Sigmoid colon (tissue), 7 donors: ENCODE data around the gene CTSF. TPM values are rescaled to one million over a fixed set of nuclear protein-coding genes. Genes with fewer than 3 reads are reported as not detected.

ENCODE experiments used
- DNase-seq: peaks from one replicate; pipeline ENCODE4 v3.0.0-alpha.2; 2019
- H3K27ac ChIP-seq, 4 donors: fragments of 200-600 bp; sonication (generic); one replicate each; pipeline ENCODE4 v1.5.1; 2016 to 2019; ENCODE audit warnings: mild to moderate bottlenecking in 1 of 4
- H3K27me3 ChIP-seq, 3 donors: fragments of 200-600 bp; sonication (generic); one replicate each; pipeline ENCODE4 v1.5.1; 2019; ENCODE audit warnings: mild to moderate bottlenecking in 1 of 3
- H3K36me3 ChIP-seq, 4 donors: fragments of 200-600 bp; sonication (generic); one replicate each; pipeline ENCODE4 v1.5.1; 2016 to 2019
- H3K4me1 ChIP-seq, 4 donors: fragments of 200-600 bp; sonication (generic); one replicate each; pipeline ENCODE4 v1.5.1; 2017 to 2019
- H3K4me3 ChIP-seq, 4 donors: fragments of 200-600 bp; sonication (generic); one replicate each; pipeline ENCODE4 v1.5.1; 2017 to 2019; ENCODE audit warnings: mild to moderate bottlenecking in 2 of 4, moderate library complexity in 1 of 4
- H3K9me3 ChIP-seq, 4 donors: fragments of 200-600 bp in 3 of 4; sonication (generic) in 3 of 4; one replicate each; pipeline versions ENCODE4 v1.5.1 to v1.6.1; 2013 to 2019
- EP300 ChIP-seq, 4 donors: sonication (generic); formaldehyde crosslinking; IDR thresholded peaks; one replicate each; pipeline ENCODE4 v1.6.1; 2017; ENCODE audit warnings: antibody characterized with exemption in 4 of 4
- POLR2A ChIP-seq, 2 donors: fragments of 450-650 bp; IDR thresholded peaks; one replicate each; pipeline ENCODE4 v1.6.1; 2016; ENCODE audit warnings: antibody characterized with exemption in 2 of 2, mild to moderate bottlenecking in 2 of 2, moderate library complexity in 2 of 2
- POLR2AphosphoS5 ChIP-seq, 4 donors: sonication (generic); formaldehyde crosslinking; IDR thresholded peaks; one replicate each; pipeline ENCODE4 v1.6.1; 2017; ENCODE audit warnings: antibody characterized with exemption in 4 of 4
- WGBS, 2 donors: extraction: QIAGEN DNeasy Blood & Tissue Kit; methylation state at CpG; one replicate each; pipeline ENCODE4 v1.1.7; 2013; 5-methylcytosine and 5-hydroxymethylcytosine counted together
- intact Hi-C: fragments of 100-400 bp; cut with DNase I; formaldehyde crosslinking; loops from one replicate; pipeline ENCODE4 v1.15.1; 2023
- polyA plus RNA-seq, 3 donors: library from polyadenylated mRNA; stranded (reverse); fragments of 200-250 nt; gene quantifications; one replicate each; pipeline ENCODE4 v1.2.3, GENCODE V29; 2013
- total RNA-seq, 4 donors: library from RNA; depleted of rRNA; stranded (reverse); fragments of >200 nt; gene quantifications; one replicate each; pipeline ENCODE4 v1.1.0, GENCODE V29; 2016
- TF ChIP-seq, protein P1 (sequence below), 4 experiments: fragments of 450-650 bp in 3 of 4; fragments of 200-600 bp in 1 of 4; IDR thresholded peaks; one replicate each; pipeline ENCODE4 v1.5.1; 2016 to 2019; ENCODE audit warnings: antibody characterized with exemption in 4 of 4, mild to moderate bottlenecking in 3 of 4, moderate library complexity in 2 of 4
- donor health status: healthy with polysubstance abuse.
- donor health status: Bipolar disorder and iron deficiency.
- donor health status: healthy.

CTSF gene
- total and polyA plus RNA-seq, 7 donors = 3.5 to 170 (median 121) TPM

- Histone ChIP-seq H3K27ac (no peak overlapping the region), H3K4me1 (peaks cover 0 to 7% (median 2%) of the 10 kb centered on the region in 4 donors), H3K9me3 (no peaks in the 10 kb centered on the region), H3K36me3 (no peaks in the 10 kb centered on the region), H3K27me3 (no peaks in the 10 kb centered on the region), H3K4me3 (no peak overlapping the region)
- TF ChIP-seq POLR2AphosphoS5 (IDR thresholded peaks at IDR 0.05) = no peak
- TF ChIP-seq EP300 (IDR thresholded peaks at IDR 0.05) = no peak
- TF ChIP-seq POLR2A (IDR thresholded peaks at IDR 0.05) = no peak
- TF ChIP-seq, protein P1, sequence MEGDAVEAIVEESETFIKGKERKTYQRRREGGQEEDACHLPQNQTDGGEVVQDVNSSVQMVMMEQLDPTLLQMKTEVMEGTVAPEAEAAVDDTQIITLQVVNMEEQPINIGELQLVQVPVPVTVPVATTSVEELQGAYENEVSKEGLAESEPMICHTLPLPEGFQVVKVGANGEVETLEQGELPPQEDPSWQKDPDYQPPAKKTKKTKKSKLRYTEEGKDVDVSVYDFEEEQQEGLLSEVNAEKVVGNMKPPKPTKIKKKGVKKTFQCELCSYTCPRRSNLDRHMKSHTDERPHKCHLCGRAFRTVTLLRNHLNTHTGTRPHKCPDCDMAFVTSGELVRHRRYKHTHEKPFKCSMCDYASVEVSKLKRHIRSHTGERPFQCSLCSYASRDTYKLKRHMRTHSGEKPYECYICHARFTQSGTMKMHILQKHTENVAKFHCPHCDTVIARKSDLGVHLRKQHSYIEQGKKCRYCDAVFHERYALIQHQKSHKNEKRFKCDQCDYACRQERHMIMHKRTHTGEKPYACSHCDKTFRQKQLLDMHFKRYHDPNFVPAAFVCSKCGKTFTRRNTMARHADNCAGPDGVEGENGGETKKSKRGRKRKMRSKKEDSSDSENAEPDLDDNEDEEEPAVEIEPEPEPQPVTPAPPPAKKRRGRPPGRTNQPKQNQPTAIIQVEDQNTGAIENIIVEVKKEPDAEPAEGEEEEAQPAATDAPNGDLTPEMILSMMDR (IDR thresholded peaks at IDR 0.05) = no peak
- WGBS, 2 donors = 80 to 86% methylated on average over 3 of the region's 3 CpGs
- DNase-seq = no peak
- intact Hi-C loops = no loop called here
These were observed 12.9 kb upstream of the CTSF start for GRCh38 chr11:66581261-66581660.

GRCh38 chr11:66580803-66581202 is 12.4 kb upstream of the CTSF start:
- H3K4me1 ChIP-seq = peaks cover 0 to 7% (median 2%) of the 10 kb centered on the region in 4 donors
- H3K9me3 ChIP-seq = no peaks in the 10 kb centered on the region
- H3K4me3 ChIP-seq = no peak overlapping the region
- intact Hi-C loops = no loop called here
- no peaks in the 10 kb centered on the region for H3K27me3 ChIP-seq
- 86 to 87% methylated on average over 5 of the region's 5 CpGs for WGBS, 2 donors
- no peaks in the 10 kb centered on the region for H3K36me3 ChIP-seq
- TF ChIP-seq, protein P1 (IDR thresholded peaks at IDR 0.05) = no peak
- TF ChIP-seq POLR2AphosphoS5 (IDR thresholded peaks at IDR 0.05) (no peak), POLR2A (IDR thresholded peaks at IDR 0.05) (no peak), EP300 (IDR thresholded peaks at IDR 0.05) (no peak)
- DNase-seq = no peak
- no peak overlapping the region for H3K27ac ChIP-seq

DNA sequence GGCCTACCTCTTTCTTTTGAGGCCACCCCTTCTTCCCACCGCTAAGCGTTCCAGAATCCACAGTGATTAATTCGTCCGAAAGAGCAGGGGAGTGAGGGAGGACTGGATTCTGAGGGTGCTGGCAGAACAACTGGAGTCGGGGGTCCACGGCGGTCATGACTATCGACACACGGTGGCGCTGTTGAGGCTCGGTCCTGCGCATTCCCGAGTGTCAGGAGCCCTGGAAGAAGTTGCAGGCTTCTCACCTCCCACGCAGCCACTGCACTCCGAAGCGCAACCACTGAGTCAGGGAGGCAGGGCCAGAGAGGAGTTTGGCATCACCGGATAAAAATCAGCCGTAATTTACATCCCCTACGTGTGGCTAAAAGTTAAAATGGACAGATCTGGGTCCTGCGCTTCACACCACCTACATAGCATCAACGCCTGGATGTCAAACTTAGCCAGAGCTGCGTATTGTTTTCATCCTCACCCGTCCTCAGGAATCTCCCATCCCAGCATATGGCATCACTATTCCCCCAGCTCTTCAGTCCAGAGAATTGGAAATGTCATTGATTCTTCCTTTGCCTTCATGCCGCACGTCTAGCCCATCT is 10.7 kb upstream of the CTSF start:
- Histone ChIP-seq H3K36me3 (no peaks in the 10 kb centered on the region), H3K27ac (no peak overlapping the region), H3K27me3 (no peaks in the 10 kb centered on the region), H3K9me3 (no peaks in the 10 kb centered on the region), H3K4me1 (peaks cover 0 to 7% (median 2%) of the 10 kb centered on the region in 4 donors), H3K4me3 (no peak overlapping the region)
- TF ChIP-seq, protein P1 (IDR thresholded peaks at IDR 0.05) = peak; percentile 81 to 92 (median 90)
- TF ChIP-seq POLR2AphosphoS5 (IDR thresholded peaks at IDR 0.05) = peak in 2 of 4 donors; percentile 31 to 41
- no peak for TF ChIP-seq EP300 (IDR thresholded peaks at IDR 0.05)
- no peak for TF ChIP-seq POLR2A (IDR thresholded peaks at IDR 0.05)
- intact Hi-C loops = loop anchor here (1.0 to 2.0 kb wide), 2 partner anchors 99 to 256 kb away; no protein-coding TSS in a partner anchor
- peak; percentile 89 for DNase-seq
- 19 to 20% methylated on average over 25 of the region's 25 CpGs for WGBS, 2 donors

- TF ChIP-seq EP300 (IDR thresholded peaks at IDR 0.05) (no peak), POLR2AphosphoS5 (IDR thresholded peaks at IDR 0.05) (no peak), POLR2A (IDR thresholded peaks at IDR 0.05) (no peak)
- TF ChIP-seq, protein P1 (IDR thresholded peaks at IDR 0.05) = no peak
- no peaks in the 10 kb centered on the region for H3K9me3 ChIP-seq
- 78 to 83% methylated on average over 2 of the region's 2 CpGs for WGBS, 2 donors
- intact Hi-C loops = no loop called here
- H3K36me3 ChIP-seq = peaks cover 0 to 8% (median 0%) of the 10 kb centered on the region in 4 donors
- H3K27ac ChIP-seq = no peak overlapping the region
- H3K4me3 ChIP-seq = no peak overlapping the region
- peaks cover 0 to 18% (median 14%) of the 10 kb centered on the region in 4 donors for H3K4me1 ChIP-seq
- H3K27me3 ChIP-seq = no peaks in the 10 kb centered on the region
- DNase-seq = no peak
These were observed 2.4 kb upstream of the CTSF start for GRCh38 chr11:66570850-66571180.
